DMS114 treated with DMSO at 0.1 percent for 48 hours (cell line): ENCODE data around the gene TMEM139.
A peak's percentile ranks its signal among the peaks of the same experiment; 100 is the strongest.

Experiments
- DNase-seq: peaks from one replicate; lab custom pipeline; 2025; ENCODE audit not compliant: unreplicated experiment; lab: John Stamatoyannopoulos, UW

TMEM139 gene

DNA sequence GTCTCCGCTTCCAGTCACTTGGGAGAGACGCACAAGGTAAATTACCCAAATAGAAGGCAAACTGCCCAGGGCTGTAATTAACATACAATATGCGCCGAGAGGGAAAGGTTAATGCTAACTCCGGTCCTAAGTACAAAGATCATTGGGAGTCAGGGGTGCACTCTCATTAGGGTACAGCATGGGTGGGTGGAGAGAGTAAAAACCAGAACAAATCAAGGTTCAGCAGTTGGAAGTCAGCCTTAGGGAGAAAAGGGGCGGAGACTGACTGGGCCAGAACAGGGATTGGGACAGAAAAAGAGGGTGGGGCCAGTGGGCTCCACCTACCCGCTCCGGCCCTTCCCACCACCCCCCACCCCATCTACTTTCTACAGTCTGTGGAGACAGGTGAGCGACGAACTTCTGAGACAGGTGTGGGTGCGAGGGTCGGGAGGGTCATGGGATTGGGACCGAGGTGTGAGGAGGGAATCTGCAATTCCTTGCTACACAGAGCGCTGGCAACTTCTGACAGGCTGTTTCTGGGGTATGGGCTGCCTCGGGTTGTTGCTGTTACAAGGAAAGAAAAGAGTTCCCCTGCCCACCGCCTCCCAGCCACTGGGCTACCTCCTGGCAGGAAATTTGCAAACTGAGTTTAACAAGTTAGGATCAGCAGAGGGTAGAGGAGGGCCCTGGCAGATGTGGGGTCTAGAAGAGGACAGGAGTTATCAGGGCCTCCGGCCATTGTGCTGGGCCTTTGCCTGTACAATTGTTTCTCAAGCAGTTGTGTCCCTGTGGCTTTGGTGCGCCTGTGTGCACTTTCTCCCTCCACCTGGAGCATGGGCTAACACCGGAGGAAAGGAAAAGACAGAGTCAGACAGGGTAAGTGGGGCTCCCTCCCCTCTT is at the start of gene TMEM139:
Gene TMEM139, plus strand, starts transcription at position 368 of the 879 bp plus-strand sequence. CDS start 1,000 bp downstream, outside the sequence.
- no peak for DNase-seq

DNA sequence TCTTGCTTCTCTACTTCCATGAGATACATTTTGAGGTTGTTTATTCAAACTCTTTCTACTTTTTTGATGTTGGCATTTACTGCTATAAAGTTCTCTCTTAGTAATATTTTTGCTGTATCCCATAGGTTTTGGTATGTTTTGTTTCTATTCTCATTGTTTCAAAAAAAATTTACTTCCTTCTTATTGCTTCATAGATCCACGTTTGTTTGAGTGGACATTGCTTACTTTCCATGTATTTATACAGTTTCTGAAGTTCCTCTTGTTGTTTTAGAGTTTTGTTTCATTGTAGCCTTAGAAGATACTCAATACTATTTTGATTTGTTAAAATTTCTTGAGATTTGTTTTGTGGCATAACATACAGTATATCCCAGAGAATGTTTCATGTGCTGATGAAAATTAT is 49.2 kb upstream of the TMEM139 start:
- no peak for DNase-seq

DNA sequence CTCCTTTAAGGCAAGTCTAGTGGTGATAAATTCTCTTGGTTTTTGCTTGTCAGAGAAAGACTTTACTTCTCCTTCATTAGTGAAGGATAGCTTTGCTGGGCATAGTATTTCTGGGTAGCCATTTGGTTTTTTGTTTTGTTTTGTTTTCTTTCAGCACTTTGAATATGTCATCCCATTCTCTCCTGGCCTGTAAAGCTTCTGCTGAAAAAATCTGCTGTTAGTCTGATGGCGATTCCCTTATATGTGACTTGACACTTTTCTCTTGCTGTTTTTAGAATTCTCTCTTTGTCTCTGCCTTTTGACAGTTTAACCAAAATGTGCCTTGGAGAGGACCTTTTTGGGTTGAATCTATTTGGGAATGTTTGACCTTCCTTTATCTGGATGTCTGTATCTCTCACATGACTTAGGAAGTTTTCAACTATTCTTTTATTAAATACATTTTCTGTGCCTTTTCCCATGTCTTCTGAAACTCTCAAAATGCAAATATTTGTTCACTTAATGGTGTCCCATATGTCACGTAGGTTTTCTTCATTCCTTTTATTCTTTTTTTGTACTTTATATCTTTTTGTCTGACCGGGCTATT is 48.3 kb upstream of the TMEM139 start:
- no peak for DNase-seq

DNA sequence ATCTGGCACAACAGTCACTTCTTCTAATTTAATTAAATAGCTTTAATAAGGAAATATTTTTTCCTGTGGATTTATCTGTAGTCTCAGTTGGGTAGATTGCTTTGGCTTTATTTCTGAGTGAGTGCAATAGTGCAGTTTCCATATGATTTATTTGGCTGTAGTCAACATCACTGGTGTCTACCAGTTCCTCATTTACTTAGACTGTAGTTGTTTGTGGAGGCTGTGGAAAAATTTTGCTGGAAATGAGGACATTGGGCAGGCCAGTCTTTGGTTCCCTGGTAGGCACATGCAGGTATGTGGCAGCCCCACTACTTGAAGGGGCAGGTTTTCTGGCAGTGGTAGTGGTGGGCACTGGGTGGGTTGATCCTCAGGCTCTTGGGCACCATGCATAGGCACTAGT is 47.4 kb upstream of the TMEM139 start:
- no peak for DNase-seq

DNA sequence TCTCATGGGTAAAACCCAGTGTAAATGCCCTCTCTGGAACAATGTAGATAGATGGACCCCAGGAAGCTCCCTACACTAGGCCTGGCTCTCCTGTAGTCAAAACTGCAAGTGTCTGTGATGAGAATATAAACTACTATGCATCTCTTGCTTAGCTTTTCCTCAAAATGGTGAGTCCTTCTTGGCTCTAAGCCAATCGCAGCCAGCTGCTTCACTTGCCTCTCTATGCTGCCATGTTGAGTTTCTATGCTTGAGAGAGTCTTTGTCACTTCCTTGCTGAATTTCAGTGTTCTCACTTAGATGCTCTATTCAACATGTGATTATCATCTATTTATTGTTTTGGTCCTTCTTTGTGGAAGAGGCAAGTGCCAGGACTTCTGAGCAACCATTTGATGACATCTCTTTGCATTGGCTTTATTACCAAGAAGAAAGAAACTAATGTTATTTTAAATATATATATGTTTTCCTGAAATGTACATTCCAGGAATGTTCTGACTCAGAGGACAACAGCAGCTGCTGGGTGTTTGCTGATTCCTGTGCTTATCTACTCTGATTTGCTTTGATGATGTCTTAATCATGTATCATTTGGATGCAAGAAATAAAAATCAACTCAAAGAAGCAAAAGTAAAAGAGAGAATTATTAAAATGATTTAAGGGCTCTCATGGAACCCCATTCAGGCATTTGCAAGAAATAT is 46.3 kb upstream of the TMEM139 start:
- DNase-seq: no peak

DNA sequence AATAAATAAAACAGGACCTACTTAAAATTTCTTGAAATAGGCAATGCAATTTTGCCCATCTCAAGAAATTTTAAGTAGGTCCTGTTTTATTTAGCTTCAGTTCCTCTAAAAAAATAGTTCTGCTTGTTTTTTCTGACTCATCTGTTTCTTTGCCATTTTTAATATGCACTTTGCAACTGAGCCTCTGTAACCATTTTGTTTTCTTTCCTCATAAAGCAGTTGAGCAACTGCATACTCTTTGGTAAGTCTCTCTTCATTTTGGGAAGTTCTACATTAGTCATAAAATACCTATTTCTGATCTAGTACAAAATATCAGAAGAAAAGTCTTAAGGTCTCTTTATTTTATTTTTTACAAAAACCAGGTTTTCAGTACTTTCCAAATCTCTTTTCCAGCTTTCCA is 44.9 kb upstream of the TMEM139 start:
- no peak for DNase-seq

DNA sequence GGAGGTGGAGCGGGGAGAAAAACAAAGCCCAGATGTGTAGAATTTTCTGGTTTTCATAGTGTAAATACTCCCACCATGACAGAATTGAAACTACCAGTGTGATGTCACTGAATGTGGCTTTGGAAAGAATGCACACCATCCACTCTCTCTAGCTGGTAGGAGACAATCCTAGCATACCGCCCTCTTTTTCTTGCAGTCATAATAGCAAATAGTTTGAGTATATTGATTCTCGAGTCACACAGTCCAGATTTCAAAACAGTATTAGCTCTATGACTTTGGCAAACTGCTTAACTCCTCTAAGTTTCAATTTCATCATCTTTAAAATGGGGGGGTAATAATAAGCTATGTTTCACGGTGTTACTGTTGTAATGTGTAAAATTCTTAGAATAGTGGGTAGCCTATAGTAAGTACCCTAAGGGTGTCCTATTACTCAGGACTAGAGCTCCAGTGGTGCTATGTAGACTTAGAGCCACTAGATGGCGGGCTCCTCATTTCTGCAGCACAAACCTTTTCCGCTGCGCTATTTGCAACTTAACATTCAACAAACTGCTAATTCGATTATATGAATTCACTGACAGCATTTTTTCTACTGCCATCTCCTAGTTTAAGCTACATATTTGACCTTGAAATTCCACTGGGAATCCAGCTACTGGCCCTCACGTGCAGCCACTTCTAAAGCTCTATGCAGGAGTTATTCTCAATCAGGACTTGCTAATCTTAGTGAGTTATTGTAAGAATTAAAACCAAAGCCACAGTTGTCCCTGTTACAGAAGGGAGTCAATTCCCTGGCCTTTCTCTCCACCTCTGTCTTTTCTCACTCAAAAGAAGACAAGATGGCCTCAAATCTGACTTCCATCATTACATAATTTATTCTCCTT is 44.2 kb upstream of the TMEM139 start:
- DNase-seq: peak; percentile 57

DNA sequence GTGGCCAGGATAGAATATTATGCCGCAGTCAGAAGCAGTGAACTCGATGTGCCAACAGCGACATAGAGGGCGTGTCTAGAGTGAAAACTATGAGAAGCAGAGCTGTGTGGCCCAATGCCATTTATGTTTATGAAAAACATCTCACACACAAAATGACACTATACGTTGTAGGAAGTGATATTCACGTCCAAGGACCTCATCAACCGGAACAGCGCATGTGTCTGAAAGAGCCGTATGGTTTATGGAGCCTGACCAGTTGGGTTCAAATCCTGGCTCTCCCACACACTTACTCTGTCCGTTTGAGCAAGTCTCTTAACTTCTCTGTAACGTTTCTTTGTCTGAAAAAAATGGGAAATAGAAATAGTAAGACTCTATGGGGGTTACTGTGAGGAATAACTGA is 42.5 kb upstream of the TMEM139 start:
- DNase-seq: no peak

DNA sequence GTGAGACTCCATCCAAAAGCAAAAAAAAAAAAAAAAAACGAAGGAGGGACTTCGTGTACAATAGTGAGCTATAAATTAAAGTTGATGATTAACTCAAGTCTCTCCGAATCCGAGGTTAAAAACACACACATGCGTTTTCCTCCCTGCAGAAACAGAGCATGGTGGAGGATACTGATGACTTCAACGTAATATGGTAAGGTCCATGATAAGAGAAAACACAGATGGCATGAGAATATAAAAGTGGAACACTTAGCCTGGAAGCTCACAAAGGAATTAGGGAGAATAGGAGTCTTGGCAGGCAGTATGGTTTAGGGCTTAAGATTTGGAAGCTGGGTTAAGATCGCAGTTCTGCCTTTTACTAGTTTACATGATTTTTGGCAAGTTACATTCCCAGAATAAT is 41.6 kb upstream of the TMEM139 start:
- DNase-seq: no peak

DNA sequence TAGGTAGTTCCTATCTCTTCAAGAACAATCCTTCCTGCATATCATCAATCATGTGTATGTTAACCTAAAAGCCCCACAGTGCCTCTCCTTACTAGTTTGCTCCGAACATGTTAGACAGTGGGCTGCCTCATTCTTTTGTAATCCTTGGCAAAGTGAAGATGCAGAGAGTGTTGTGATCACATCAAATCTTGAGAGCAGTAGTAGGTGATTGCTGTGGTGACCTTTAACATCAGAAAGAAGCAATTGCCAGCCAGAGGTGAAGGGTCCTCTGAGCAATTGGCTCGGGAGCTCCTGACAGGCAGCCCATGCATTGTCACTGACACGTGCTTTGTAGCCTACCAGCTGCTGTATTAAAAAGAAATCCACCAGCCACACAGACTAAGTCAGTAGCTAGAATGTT is 41.1 kb upstream of the TMEM139 start:
- DNase-seq: no peak

DNA sequence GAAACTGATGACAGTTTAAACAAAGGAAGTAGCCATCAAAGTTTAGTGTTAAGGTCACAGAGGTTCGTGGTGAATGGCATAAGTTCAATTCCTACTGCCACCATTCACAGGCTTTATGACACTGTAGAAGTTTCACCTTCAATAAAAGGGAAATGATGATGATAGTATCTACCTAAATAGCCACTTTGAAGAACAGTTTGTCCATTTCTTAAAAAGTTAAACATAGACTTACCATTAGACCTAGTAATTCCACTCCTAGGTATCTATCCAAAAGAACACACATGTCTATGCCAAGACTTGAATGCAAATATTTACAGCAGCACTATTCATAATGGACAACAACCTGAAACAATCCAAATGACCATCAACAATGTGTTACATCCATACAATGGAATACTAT is 40.4 kb upstream of the TMEM139 start:
- no peak for DNase-seq

DNA sequence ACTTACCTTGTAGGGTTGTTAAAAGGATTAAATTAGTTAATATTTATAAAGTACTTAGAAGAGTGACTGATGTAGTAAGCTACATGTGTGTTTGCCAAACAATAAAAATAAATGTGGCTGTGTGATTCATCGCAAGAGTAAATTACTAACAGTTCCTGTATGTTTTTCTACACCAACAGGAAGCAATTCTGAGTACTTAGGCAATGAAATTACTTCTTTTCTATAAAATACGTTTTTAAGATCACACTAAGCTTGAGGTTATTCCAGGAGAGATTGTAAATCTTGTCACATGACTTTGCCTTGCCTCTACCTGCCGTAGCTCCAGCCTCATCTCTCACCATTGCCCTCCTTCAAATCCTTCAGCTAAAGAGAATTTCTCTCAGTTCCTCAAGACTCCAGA is 39.6 kb upstream of the TMEM139 start:
- DNase-seq: no peak

DNA sequence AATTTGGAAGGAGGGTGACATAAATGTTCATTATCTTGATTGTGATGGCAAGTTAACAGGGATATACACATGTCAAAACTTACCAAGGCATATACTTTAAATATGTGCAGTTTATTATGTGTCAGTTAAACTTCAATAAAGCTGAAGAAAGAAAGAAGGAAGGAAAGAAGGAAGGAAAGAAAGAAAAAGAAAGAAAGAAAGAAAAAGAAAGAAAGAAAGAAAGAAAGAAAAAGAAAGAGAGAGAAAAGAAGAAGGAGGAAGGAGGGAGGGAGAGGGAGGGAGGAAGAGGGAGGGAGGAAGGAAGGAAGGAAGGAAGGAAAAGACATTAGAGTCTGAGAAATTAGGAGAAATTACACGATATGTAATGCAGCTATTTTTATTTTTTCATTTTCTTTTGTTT is 37.4 kb upstream of the TMEM139 start:
- DNase-seq: no peak

DNA sequence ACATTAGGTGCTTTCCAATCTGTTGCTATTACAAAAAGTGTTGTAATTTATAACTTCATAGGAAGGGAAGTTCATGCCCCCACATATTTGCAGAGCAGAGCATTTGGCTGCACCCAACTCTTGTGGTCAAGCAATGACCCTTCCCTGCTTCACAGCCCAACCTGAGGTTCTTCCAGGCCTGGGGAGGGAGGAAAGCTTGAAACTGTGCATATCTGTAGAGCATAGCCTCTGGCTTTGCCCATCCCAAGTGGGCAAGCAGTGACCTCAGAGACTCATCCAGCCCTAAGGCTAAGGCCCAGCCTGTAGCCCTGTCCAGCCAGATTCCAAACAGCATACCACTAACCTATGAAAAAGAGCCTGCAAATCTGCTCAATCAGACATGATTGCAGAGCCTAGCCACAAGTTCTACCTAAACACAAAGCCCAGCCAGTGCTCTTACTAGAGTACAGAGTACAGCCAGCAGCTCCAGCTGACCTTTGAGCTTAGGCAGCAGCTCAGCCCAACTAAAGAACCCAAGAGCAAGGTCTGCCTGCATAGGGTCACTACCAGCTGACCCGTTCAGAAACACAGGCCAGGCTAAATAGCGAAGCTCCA is 35.9 kb upstream of the TMEM139 start:
- DNase-seq: no peak

DNA sequence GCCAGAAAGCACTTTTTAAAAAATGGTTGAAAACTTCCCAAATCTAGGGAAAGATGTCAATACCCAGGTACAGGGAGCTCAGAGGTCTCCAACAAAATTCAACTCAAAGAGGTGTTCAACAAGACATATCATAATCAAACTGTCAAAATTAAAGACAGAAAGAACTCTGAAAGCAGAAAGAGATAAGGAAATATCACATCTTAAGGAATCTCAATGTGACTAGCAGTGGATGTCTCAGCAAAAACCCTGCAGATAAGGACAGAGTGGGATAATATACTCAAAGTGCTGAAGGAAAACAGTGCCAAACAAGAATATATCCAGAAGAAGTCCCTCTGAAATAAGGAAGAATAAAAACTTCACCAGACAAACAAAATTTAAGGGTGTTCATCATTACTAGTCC is 34.6 kb upstream of the TMEM139 start:
- DNase-seq: no peak

DNA sequence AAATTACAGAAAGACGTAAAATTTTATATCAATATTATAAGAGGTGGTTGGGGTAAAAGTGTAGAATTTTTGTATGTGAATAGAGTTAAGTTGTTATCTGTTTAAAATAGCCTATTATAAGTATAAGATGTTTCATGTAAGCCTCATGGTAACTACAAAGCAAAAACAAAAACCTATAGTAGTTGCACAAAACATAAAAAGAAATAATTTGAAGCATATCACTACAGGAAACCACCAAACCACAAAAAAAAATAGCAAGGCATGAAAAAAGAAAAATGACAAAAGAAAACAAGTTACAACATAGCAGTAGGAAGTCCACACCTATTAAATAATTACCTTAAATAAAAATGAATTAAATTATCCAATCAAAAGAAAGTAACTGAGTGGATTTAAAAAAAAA is 33.9 kb upstream of the TMEM139 start:
- no peak for DNase-seq

DNA sequence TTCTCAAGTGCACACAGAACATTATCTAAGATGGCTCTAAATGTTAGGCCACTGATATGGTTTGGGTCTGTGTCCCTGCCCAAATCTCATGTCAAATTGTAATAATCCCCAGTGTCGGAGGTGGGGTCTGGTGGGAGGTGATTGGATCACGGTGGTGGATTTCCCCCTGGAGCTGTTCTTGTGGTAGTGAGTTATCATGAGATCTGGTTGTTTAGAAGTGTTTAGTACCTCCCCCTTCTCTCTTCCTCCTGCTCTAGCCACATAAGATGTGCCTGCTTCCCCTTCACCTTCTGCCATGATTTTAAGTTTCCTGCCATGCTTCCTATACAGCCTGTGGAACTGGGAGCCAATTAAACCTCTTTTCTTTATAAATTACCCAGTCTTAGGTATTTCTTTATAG is 32.8 kb upstream of the TMEM139 start:
- no peak for DNase-seq

DNA sequence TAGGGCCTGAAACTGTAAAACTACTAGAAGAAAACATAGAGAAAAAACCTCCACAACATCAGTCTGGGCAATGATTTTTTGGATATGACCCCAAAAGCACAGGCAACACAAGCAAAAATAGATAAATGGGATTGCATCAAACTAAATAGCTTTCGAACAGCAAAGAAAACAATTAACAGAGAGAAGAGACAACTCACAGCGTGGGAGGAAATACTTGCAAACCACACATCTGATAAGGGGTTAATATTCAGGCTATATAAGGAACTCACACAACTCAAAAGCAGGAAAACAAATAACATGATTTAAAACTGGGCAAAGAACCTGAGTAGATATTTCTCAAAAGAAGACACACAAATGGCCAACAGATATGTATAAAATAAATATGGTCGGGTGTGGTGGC is 29.2 kb upstream of the TMEM139 start:
- no peak for DNase-seq

DNA sequence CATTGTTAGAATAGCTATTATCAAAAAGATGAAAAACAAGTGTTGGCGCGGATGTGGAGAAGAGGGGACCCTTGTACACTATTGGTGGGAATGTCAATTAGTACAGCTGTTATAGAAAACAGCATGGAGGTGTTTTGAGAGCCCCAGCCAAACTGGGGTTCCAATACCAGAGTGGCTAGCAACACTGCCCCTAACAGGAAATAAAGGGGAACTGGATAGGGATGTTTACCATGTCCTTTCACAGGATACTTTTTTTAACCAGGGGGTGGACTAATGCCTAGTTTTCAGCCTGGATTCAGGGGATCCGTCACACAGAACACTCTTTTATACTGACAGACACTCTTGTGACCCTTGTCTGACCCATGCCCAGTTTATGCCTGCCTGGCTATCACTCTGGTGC is 28.4 kb upstream of the TMEM139 start:
- no peak for DNase-seq

DNA sequence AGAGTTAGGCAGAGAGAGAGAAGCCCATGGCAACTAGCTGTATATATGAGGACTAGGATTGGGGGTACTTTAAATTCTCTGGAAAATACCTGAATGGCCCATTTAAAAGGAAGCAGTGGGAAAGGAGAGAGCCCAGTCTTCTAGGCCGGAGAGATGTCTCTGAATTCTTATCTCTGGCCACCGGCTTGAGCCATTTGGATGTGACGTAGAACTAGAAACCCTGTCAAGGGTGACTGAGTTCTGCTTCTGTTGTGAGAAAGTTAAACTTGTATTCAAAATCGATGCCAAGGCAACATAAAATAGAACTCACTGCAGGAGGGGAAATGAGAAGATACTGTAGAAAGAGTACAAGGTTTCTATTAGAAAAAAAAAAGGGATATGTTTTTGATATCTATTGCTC is 27.8 kb upstream of the TMEM139 start:
- DNase-seq: no peak

DNA sequence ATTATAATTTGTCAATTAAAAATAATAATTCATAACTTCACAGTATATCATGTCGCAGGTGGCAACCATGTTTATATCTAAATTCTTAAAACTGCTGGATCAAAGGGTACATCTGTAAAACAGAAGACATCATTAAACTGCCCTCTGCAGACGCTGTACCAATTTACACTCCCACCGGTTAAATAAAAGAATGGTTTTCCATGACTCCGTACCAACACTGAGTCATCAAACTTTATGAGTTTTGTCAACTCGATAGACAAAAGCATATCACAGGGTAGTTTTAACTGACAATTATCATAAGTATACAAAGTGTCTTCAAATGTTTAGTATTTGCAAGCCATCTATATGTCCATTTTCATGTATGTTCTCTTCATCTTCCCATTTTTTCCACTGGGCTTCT is 27.3 kb upstream of the TMEM139 start:
- DNase-seq: no peak
